PC-9 (cell line): ENCODE results near the gene ZDHHC20. TPM values are rescaled to one million over a fixed set of nuclear protein-coding genes. Genes with fewer than 3 reads are reported as not detected.

ENCODE experiments used
- BruUV-seq: library from RNA; stranded (reverse); fragments of 400-500 nt; replicated peaks from 2 replicates; lab custom pipeline; 2021; lab: Mats Ljungman, UMichigan
- CTCF ChIA-PET: fragments of 300-600 bp; sonication (Branson Sonifier 250); formaldehyde crosslinking; loops from one replicate; lab custom pipeline; 2022; ENCODE audit warnings: antibody characterized with exemption; lab: Charles Lee
- POLR2A ChIA-PET: fragments of 300-600 bp; sonication (Branson Sonifier 250); formaldehyde crosslinking; loops from one replicate; lab custom pipeline; 2022; ENCODE audit warnings: antibody characterized with exemption; ENCODE audit not compliant: unreplicated experiment; lab: Charles Lee
- DNase-seq, 2 experiments: peaks; one replicate each; pipeline versions ENCODE4 v3.0.0 to v3.0.0-alpha.2; 2015 to 2022; ENCODE audit warnings: mixed read lengths in 1 of 2
- H2AFZ ChIP-seq: fragments of 200-600 bp; sonication (generic); 2 replicates; pipeline ENCODE4 v1.8.1; 2017; ENCODE audit warnings: antibody characterized with exemption
- H3F3A ChIP-seq: fragments of 200-600 bp; sonication (generic); 2 replicates; pipeline ENCODE4 v1.8.1; 2017; ENCODE audit warnings: antibody characterized with exemption, mild to moderate bottlenecking, low read depth; ENCODE audit not compliant: insufficient read depth
- H3K27ac ChIP-seq: fragments of 200-600 bp; sonication (generic); 2 replicates; pipeline ENCODE4 v1.6.1; 2016; ENCODE audit warnings: mixed run types
- H3K27me3 ChIP-seq: fragments of 200-600 bp; sonication (generic); 2 replicates; pipeline ENCODE4 v1.6.1; 2016; ENCODE audit warnings: low read depth, mixed run types; ENCODE audit not compliant: insufficient read depth
- H3K36me3 ChIP-seq: fragments of 200-600 bp; sonication (generic); 2 replicates; pipeline ENCODE4 v1.6.1; 2016; ENCODE audit warnings: low read depth, mixed run types
- H3K4me1 ChIP-seq: fragments of 200-600 bp; sonication (generic); replicated peaks from 2 replicates; pipeline ENCODE4 v1.6.1; 2016; ENCODE audit warnings: mixed run types; ENCODE audit not compliant: insufficient read depth
- H3K4me2 ChIP-seq: fragments of 200-600 bp; sonication (generic); 2 replicates; pipeline ENCODE4 v1.6.1; 2017; ENCODE audit warnings: mixed run types
- H3K4me3 ChIP-seq: fragments of 200-600 bp; sonication (generic); 2 replicates; pipeline ENCODE4 v1.6.1; 2016; ENCODE audit warnings: mixed run types
- H3K79me2 ChIP-seq: fragments of 200-600 bp; sonication (generic); 2 replicates; pipeline ENCODE4 v1.6.1; 2017; ENCODE audit warnings: low read depth, mixed run types
- H3K9me2 ChIP-seq: fragments of 200-600 bp; sonication (generic); 2 replicates; pipeline ENCODE4 v1.8.1; 2017; ENCODE audit warnings: mild to moderate bottlenecking; ENCODE audit not compliant: insufficient read depth
- H3K9me3 ChIP-seq: fragments of 200-600 bp; sonication (generic); 2 replicates; pipeline ENCODE4 v1.8.1; 2016; ENCODE audit warnings: low read depth; ENCODE audit not compliant: insufficient read depth
- H4K20me1 ChIP-seq: fragments of 200-600 bp; sonication (generic); 2 replicates; pipeline ENCODE4 v1.8.1; 2017; ENCODE audit not compliant: insufficient read depth
- CTCF ChIP-seq: fragments of 200-600 bp; sonication (generic); conservative IDR thresholded peaks from 2 replicates; pipeline ENCODE4 v1.6.1; 2017; ENCODE audit warnings: mixed run types, antibody characterized with exemption, mild to moderate bottlenecking, moderate library complexity
- EZH2 ChIP-seq: fragments of 200-600 bp; sonication (generic); IDR thresholded peaks from 2 replicates; pipeline ENCODE4 v1.8.0; 2017; ENCODE audit warnings: antibody characterized with exemption, low read depth
- intact Hi-C: fragments of 100-400 bp; cut with micrococcal nuclease; formaldehyde crosslinking; loops from one replicate; pipeline ENCODE4 v1.10.0; 2022; ENCODE audit not compliant: unreplicated experiment
- total RNA-seq: library from RNA; stranded (reverse); gene quantifications from 2 replicates; pipeline ENCODE4 v1.2.3, GENCODE V29; 2021

Gene ZDHHC20
- total RNA-seq, 1 experiment from 2014 or later, result 47.5 TPM

GRCh38 chr13:21445759-21446158 lies 13.3 kb downstream of the ZDHHC20 start:
- no TSS peak for BruUV-seq
- ChIA-PET POLR2A (no interaction called here), CTCF (no interaction called here)
- H3K4me3 ChIP-seq, result no peak overlapping the region
- 0 out of 2 replicates have a peak, but pooled peaks cover 5% of the 10 kb centered on the region for H3K36me3 ChIP-seq
- H3K27me3 ChIP-seq, result no peaks in the 10 kb centered on the region
- no peak for DNase-seq
- no peaks in the 10 kb centered on the region for H3K9me3 ChIP-seq
- H3K4me2 ChIP-seq, result no peak overlapping the region
- intact Hi-C loops, result no loop called here
- H3K27ac ChIP-seq, result no peak overlapping the region
- H3K79me2 ChIP-seq, result peaks cover 73% of the 10 kb centered on the region
- no peak overlapping the region for H2AFZ ChIP-seq
- TF ChIP-seq CTCF (no peak), EZH2 (no peak)
- no peaks in the 10 kb centered on the region for H3K9me2 ChIP-seq
- no peaks in the 10 kb centered on the region for H3K4me1 ChIP-seq
- H4K20me1 ChIP-seq, result 0 out of 2 replicates have a peak, but pooled peaks cover 9% of the 10 kb centered on the region
- 0 out of 2 replicates have a peak, but pooled peaks cover 7% of the 10 kb centered on the region for H3F3A ChIP-seq

DNA sequence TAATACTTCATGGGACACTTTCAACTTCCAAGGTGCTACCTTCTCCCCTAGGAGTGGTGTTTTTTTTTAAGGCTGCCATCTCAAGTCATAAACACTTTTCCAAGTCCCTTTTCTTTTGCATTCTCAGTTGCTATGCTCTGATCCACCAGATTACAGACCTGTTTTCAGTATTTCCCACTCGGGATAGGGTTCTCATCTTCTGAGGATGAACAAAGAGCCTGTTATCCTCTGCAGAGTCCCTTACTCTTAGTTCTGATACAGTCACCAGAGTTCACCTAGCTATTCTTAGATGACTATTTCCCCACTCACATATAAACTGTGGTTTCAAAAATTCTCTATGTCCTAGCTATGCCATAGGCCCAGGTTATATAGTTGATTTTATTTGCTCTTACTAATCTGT lies 15.9 kb downstream of the ZDHHC20 start:
- Histone ChIP-seq H3K4me3 (no peak overlapping the region), H3F3A (0 out of 2 replicates have a peak, but pooled peaks cover 7% of the 10 kb centered on the region), H2AFZ (no peak overlapping the region), H3K27ac (no peak overlapping the region), H3K36me3 (0 out of 2 replicates have a peak, but pooled peaks cover 5% of the 10 kb centered on the region), H4K20me1 (0 out of 2 replicates have a peak, but pooled peaks cover 7% of the 10 kb centered on the region), H3K79me2 (peaks cover 81% of the 10 kb centered on the region), H3K9me2 (no peaks in the 10 kb centered on the region), H3K4me2 (no peak overlapping the region), H3K4me1 (no peaks in the 10 kb centered on the region), H3K27me3 (no peaks in the 10 kb centered on the region), H3K9me3 (peaks cover 1% of the 10 kb centered on the region)
- CTCF ChIA-PET, result no interaction called here
- TF ChIP-seq EZH2 (no peak), CTCF (no peak)
- POLR2A ChIA-PET, result no interaction called here
- DNase-seq, result no peak
- intact Hi-C loops, result no loop called here
- BruUV-seq, result no TSS peak

DNA sequence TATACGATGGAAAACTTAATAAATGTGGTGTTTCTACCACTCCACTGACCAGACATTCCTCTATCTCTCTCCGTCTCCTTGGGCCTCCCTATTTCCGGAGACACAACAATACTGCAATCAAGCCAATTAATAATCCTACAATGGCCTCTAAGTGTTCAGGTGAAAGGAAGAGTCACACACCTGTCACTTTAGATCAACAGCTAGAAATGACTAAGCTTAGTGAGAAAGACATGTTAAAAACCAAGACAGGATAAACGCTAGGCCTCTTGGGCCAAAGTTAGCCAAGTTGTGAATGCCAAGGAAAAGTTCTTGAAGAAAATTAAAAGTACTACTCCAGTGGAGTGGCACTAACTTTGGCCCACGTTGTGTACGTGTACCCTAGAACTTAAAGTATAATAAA lies 22.5 kb downstream of the ZDHHC20 start:
- no peak overlapping the region for H3K4me2 ChIP-seq
- H3K9me2 ChIP-seq, result no peaks in the 10 kb centered on the region
- peaks cover 88% of the 10 kb centered on the region for H3K79me2 ChIP-seq
- H2AFZ ChIP-seq, result no peak overlapping the region
- H4K20me1 ChIP-seq, result no peaks in the 10 kb centered on the region
- peaks cover 14% of the 10 kb centered on the region for H3K36me3 ChIP-seq
- peak overlapping the region; percentile 59 for H3K27ac ChIP-seq
- H3K27me3 ChIP-seq, result no peaks in the 10 kb centered on the region
- H3K4me3 ChIP-seq, result no peak overlapping the region
- intact Hi-C loops, result no loop called here
- H3F3A ChIP-seq, result no peaks in the 10 kb centered on the region
- CTCF ChIA-PET, result interaction anchor here (0.5 kb wide), 1 partner anchor 40 kb away, joined by 4 read pairs; no protein-coding TSS in a partner anchor
- BruUV-seq, result no TSS peak
- no peak for TF ChIP-seq CTCF
- TF ChIP-seq EZH2, result no peak
- no peak for DNase-seq
- POLR2A ChIA-PET, result no interaction called here
- H3K4me1 ChIP-seq, result peaks cover 12% of the 10 kb centered on the region
- H3K9me3 ChIP-seq, result peaks cover 5% of the 10 kb centered on the region
